ENCODE measurements around the gene CNR2. TPM values are rescaled to one million over a fixed set of nuclear protein-coding genes. Genes with fewer than 3 reads are reported as not detected.

CNR2 gene
- total RNA-seq, 1 experiment from 2014 or later: not detected

GRCh38 chr1:23953020-23953419, 39.9 kb upstream of the CNR2 start:
- no peak overlapping the region for H3K4me2 ChIP-seq
- H3K4me3 ChIP-seq: no peak overlapping the region
- H3K4me1 ChIP-seq (replicated peaks; ENCODE audit: insufficient read depth): peaks cover 37% of the 10 kb centered on the region
- no peaks in the 10 kb centered on the region for H3K36me3 ChIP-seq (ENCODE audit: low read depth)
- H3K9me2 ChIP-seq (ENCODE audit: insufficient read depth): no peaks in the 10 kb centered on the region
- H3K79me2 ChIP-seq (ENCODE audit: low read depth): no peaks in the 10 kb centered on the region
- no peak for DNase-seq
- no TSS peak for BruUV-seq (replicated peaks)
- H4K20me1 ChIP-seq (ENCODE audit: insufficient read depth): no peaks in the 10 kb centered on the region
- POLR2A ChIA-PET (ENCODE audit: unreplicated experiment): interaction anchor here (0.6 to 0.7 kb wide), 3 partner anchors 43 to 736 kb away, joined by 3 to 11 read pairs (median 9); partner anchors contain the start of gene HTR1D
- H3K27me3 ChIP-seq (ENCODE audit: insufficient read depth, low read depth): no peaks in the 10 kb centered on the region
- H3K9me3 ChIP-seq (ENCODE audit: insufficient read depth, low read depth): no peaks in the 10 kb centered on the region
- CTCF ChIA-PET: no interaction called here
- H2AFZ ChIP-seq: no peak overlapping the region
- TF ChIP-seq CTCF (conservative IDR thresholded peaks at IDR 0.05) (no peak), EZH2 (IDR thresholded peaks at IDR 0.05; ENCODE audit: low read depth) (no peak)
- H3F3A ChIP-seq (ENCODE audit: insufficient read depth, low read depth): peaks cover 17% of the 10 kb centered on the region; the same call in 1 of the 2 replicates
- H3K27ac ChIP-seq: no peak overlapping the region
- intact Hi-C loops (cut with micrococcal nuclease; ENCODE audit: unreplicated experiment): no loop called here

- DNase-seq: no peak
- Histone ChIP-seq H3K79me2 (ENCODE audit: low read depth) (no peaks in the 10 kb centered on the region), H3K9me2 (ENCODE audit: insufficient read depth) (no peaks in the 10 kb centered on the region), H3K27me3 (ENCODE audit: insufficient read depth, low read depth) (no peaks in the 10 kb centered on the region), H3K4me2 (no peak overlapping the region), H3K4me1 (replicated peaks; ENCODE audit: insufficient read depth) (peaks cover 5% of the 10 kb centered on the region; the same call in 1 of the 2 replicates), H3K9me3 (ENCODE audit: insufficient read depth, low read depth) (no peaks in the 10 kb centered on the region), H3K4me3 (no peak overlapping the region), H4K20me1 (ENCODE audit: insufficient read depth) (no peaks in the 10 kb centered on the region), H3K36me3 (ENCODE audit: low read depth) (no peaks in the 10 kb centered on the region), H3F3A (ENCODE audit: insufficient read depth, low read depth) (peaks cover 11% of the 10 kb centered on the region; the same call in 1 of the 2 replicates), H3K27ac (no peak overlapping the region), H2AFZ (no peak overlapping the region)
- TF ChIP-seq EZH2 (IDR thresholded peaks at IDR 0.05; ENCODE audit: low read depth) (no peak), CTCF (conservative IDR thresholded peaks at IDR 0.05) (no peak)
- POLR2A ChIA-PET (ENCODE audit: unreplicated experiment): interaction anchor here (0.6 kb wide), 1 partner anchor 16 kb away, joined by 3 read pairs; no protein-coding TSS in a partner anchor
- intact Hi-C loops (cut with micrococcal nuclease; ENCODE audit: unreplicated experiment): no loop called here
- BruUV-seq (replicated peaks): no TSS peak
- CTCF ChIA-PET: interaction anchor here (0.5 to 0.6 kb wide), 3 partner anchors 8 to 181 kb away, joined by 3 to 8 read pairs (median 7); no protein-coding TSS in a partner anchor
Observed at GRCh38 chr1:23947366-23947765, 34.2 kb upstream of the CNR2 start.

- ChIA-PET POLR2A (ENCODE audit: unreplicated experiment) (no interaction called here), CTCF (no interaction called here)
- no peaks in the 10 kb centered on the region for H3K36me3 ChIP-seq (ENCODE audit: low read depth)
- no peaks in the 10 kb centered on the region for H3K4me1 ChIP-seq (replicated peaks; ENCODE audit: insufficient read depth)
- no peak overlapping the region for H2AFZ ChIP-seq
- TF ChIP-seq EZH2 (IDR thresholded peaks at IDR 0.05; ENCODE audit: low read depth): no peak
- no peak for TF ChIP-seq CTCF (conservative IDR thresholded peaks at IDR 0.05)
- DNase-seq: no peak
- intact Hi-C loops (cut with micrococcal nuclease; ENCODE audit: unreplicated experiment): no loop called here
- no peak overlapping the region for H3K27ac ChIP-seq
- H3K4me3 ChIP-seq: no peak overlapping the region
- no peaks in the 10 kb centered on the region for H3K9me3 ChIP-seq (ENCODE audit: insufficient read depth, low read depth)
- no peaks in the 10 kb centered on the region for H3K79me2 ChIP-seq (ENCODE audit: low read depth)
- no peaks in the 10 kb centered on the region for H3K9me2 ChIP-seq (ENCODE audit: insufficient read depth)
- H3F3A ChIP-seq (ENCODE audit: insufficient read depth, low read depth): no peaks in the 10 kb centered on the region
- BruUV-seq (replicated peaks): no TSS peak
- H3K4me2 ChIP-seq: no peak overlapping the region
- no peaks in the 10 kb centered on the region for H4K20me1 ChIP-seq (ENCODE audit: insufficient read depth)
- H3K27me3 ChIP-seq (ENCODE audit: insufficient read depth, low read depth): no peaks in the 10 kb centered on the region
Observed at GRCh38 chr1:23936481-23937176, 23.5 kb upstream of the CNR2 start.

All from PC-9 (cell line).